LNCAP (cell line): ENCODE results near the gene COPZ2.

Experiments used
- TF ChIP-seq, protein P1 (sequence below): fragments of 450-650 bp; IDR thresholded peaks from 2 replicates; pipeline ENCODE4 v1.5.1; 2017; ENCODE audit warnings: mild to moderate bottlenecking

The COPZ2 gene

DNA sequence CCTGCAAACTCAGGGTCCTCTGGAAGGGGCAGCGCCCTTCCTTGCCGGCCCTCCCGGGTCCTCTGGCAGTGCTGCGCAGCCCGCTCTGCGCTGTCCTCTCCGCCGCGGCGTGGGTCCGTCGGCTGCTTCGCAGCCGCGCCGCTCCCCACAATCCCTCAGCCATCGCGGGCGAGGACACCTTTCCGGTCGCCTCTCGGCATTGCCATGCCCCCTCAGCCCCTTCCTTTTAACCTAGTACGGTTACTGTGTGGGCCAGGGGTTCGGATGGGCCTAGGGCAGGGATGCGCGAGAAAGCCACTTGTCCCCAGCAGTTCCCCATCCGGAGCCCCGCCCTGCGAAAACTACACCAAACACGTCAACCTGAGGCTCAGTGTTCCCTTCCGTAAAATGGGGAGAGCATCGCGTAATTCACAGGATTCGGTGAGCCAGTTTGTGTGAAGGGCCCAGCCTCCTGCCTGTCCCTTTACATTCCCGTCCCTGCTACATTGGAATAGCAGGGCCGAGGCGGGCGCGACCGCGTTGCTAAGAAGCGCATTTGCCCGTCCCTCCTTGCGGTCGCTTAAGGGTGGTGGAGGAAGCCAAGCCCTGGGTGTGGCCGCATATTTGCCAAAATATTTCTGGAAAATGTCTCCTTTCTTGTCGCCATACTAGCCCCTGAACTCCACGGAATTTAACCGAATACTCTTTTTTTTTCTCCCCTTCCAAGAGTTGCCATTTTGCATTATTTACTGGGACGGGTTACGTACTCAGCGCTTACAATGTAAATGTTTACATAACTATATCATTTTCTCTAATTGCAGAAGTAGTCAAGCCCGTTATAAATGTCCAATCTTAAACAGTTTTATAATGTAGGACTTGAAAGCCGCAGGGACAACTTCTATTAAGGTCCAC, 13.2 kb downstream of the COPZ2 start:
- TF ChIP-seq, protein P1, sequence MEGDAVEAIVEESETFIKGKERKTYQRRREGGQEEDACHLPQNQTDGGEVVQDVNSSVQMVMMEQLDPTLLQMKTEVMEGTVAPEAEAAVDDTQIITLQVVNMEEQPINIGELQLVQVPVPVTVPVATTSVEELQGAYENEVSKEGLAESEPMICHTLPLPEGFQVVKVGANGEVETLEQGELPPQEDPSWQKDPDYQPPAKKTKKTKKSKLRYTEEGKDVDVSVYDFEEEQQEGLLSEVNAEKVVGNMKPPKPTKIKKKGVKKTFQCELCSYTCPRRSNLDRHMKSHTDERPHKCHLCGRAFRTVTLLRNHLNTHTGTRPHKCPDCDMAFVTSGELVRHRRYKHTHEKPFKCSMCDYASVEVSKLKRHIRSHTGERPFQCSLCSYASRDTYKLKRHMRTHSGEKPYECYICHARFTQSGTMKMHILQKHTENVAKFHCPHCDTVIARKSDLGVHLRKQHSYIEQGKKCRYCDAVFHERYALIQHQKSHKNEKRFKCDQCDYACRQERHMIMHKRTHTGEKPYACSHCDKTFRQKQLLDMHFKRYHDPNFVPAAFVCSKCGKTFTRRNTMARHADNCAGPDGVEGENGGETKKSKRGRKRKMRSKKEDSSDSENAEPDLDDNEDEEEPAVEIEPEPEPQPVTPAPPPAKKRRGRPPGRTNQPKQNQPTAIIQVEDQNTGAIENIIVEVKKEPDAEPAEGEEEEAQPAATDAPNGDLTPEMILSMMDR, result no peak; the same call in 1 of the 2 replicates

DNA sequence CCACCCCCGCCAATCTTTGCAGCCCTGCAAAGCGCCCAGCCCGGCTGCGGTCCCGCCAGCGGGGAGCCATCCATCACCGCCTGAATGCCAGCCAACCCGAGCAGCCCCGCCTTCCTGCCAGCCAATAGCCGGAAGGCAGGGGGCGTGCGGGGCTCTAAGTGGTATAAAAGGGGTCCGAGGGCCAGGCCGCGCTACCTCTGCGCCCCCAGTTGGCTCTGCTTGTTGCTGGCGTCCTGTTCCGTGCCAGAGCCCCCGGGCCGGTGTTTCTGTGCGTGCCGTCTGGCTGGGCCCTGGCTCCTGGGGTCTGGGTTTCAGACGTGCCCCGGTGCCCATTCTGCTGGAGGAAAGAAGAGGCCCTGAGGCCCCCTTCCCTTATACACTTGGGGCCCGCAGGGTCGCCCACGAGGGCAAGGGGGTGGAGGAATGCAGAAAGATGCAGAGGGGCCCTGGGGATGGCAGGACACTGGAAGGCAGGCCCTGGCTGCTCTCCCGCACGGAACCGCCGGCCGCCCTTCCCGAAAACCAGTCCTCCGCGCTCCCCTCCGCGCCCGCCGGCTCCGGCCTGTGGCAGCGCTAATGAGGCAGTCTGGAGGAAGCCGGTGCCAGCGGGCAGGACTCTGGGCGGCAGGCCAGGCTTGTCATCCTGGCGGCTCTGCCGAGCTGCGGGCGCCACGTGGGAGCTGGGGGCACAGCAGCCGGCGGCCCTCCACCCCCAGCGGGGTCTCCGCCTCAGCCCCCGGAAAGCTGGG, 14.0 kb downstream of the COPZ2 start:
- TF ChIP-seq, protein P1, result peak; percentile 53

DNA sequence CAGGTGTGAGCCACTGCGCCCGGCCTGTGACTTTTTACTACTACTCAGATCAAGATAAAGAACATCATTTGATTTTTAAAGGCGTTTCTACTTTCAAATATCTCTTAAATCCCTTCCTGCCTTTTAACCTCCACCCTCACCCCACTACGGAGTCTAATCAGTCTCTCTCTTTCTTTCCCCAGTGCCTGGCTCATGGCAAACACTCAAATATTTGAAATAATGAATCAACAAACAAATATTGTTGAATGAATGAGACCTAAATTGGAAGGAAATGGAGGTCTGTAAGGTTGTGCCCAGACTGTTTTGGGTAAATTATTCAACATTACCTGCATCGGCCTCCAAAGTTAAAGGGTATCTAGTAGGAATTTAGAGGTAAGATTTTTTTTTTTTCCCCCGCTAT, 14.7 kb downstream of the COPZ2 start:
- TF ChIP-seq, protein P1, result no peak

DNA sequence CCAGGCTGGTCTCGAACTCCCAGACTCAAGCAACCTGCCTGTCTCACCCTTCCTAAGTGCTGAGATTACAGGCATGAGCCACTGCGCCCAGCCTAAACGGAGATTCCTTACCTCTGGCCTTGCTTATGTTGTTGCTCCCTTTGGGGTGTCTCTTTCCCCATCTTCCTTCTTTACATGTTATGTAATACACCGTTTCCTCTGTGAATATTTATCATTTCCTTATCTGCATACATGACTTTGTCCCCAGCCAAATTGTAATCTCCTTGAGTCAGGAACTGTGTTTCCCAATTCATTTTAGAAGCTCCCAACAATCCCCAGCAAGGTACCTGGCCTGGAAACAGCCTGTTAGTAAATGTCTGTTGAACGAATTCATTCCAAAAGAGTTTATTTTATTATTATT, 15.7 kb downstream of the COPZ2 start:
- TF ChIP-seq, protein P1, result no peak

DNA sequence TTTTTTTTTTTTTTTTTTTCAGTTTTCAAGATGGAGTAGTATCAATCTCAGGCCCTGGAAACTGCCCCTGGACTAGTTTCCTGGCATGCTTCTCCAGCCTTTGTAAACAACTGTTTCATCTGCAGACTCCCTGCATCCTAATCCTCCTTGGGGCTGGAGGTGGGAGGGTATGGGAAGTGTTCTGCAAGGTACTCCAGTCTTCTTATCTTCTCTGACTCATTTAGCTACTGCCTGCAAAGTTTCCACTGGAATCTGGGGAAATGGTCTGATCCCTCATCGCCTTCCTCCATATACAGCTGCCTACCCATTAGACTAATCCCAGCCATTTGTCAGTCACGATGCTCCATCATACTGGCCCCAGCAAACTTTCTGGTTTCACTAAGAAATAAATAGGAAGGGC, 21.5 kb downstream of the COPZ2 start:
- TF ChIP-seq, protein P1, result no peak

DNA sequence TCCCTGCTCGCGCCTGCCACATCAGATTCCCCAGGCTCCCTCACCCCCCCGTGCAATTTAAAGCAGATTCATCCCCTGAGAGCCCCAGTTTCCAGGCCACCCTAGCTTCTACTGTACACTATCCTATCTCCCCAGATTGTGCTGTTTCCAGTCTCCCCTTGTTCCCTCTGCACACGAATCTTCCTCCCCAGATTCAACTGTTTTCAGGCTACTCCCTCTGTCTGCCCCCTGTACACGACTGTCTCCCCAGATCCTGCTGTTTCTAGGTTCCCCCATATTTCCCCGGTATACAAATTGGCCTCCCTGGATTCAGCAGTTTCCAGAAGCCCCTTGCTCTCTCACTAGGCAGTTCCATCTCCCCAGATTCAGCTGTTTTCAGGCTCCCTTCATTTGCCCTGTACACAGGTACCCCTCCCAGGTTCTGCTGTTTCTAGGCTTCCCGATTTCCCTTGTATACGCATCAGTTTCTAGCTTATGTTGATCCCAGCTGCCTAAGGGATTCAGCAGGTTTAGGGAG, 22.9 kb downstream of the COPZ2 start:
- TF ChIP-seq, protein P1, result no peak

DNA sequence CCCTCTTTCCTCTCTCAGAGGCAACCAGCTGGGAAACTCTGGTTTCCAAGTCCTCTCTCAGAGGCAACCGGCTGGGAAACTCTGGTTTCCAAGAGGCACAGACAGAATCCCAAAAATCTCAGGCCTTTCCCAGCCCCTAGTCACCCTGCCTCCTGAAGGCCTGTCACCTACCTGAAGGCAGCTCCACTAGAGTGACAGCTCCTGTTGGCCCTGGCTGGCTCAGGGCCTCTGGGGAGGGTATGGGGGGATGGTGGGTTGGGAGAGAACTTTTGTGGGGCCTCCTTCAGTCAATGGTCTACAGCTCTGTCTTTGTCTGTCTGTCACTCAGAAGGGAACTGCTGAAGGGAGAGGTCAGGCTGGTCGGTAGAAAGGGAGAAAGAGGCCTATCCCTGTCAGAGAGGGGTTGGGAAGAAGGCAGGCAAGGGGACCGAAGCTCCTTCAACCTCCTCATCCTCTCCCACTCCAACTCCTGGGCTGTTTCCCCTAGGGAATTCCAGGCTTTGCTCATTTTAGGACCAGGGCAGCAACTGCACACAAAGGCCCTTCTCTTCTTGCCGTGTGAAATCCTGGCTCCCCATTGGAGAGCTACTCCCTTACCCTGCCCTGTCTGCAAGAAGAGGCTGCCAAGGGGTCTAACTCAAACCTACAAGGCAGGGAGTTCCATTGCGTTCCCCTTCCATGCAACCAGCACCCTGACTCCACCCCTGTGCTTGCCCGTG, 23.6 kb downstream of the COPZ2 start:
- TF ChIP-seq, protein P1, result no peak
